ENCODE results near the gene PCAT7.
"Not testable (repeated sequence)": the region's sequence is repeated elsewhere in the genome, so short reads cannot be mapped to it uniquely, and the experiment has no call there.

Gene PCAT7

DNA sequence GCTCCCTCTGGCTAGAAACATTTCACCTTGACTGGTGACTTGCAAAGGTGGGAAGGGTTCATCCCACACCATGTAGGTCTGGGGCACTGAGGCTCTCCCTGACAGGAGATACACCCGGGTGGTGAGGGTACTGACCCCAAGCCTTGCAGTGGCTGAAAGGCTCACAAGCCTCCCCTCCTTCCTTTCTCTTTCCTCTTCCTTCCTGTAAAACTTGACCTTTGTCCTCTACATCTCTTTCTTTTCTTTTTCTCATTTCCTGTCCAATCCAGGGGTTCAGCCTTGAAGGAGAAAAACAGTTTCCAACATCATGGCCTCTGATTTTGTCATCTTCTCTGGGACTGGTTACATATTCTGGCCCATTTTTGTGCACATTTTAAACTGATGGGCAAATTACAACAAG lies 22.2 kb downstream of the PCAT7 start:
- TF ChIP-seq, protein P1, sequence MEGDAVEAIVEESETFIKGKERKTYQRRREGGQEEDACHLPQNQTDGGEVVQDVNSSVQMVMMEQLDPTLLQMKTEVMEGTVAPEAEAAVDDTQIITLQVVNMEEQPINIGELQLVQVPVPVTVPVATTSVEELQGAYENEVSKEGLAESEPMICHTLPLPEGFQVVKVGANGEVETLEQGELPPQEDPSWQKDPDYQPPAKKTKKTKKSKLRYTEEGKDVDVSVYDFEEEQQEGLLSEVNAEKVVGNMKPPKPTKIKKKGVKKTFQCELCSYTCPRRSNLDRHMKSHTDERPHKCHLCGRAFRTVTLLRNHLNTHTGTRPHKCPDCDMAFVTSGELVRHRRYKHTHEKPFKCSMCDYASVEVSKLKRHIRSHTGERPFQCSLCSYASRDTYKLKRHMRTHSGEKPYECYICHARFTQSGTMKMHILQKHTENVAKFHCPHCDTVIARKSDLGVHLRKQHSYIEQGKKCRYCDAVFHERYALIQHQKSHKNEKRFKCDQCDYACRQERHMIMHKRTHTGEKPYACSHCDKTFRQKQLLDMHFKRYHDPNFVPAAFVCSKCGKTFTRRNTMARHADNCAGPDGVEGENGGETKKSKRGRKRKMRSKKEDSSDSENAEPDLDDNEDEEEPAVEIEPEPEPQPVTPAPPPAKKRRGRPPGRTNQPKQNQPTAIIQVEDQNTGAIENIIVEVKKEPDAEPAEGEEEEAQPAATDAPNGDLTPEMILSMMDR (conservative IDR thresholded peaks at IDR 0.05; ENCODE audit: low read length), result no peak
- no peak for DNase-seq (ENCODE audit: low read depth)
- H3K4me3 ChIP-seq (ENCODE audit: low read length), result no peak overlapping the region

DNA sequence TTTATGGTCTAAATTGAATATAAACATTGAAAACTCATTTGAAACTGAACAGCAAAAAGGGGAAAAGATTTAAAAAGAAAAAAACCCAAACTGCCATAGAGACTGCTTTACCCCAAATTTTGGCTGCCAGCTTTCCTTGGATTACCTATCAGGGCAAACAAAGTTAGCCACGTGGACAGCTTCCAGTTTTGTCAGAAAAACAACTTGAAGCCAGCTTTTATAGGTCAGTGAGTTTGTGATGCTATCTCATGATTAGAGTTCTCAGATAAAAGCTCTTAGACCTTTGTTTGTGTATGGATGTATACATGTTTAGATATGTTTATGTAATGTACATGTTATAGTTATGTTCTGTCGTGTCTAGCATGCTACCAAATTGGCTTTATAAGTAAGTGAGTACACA lies 22.7 kb downstream of the PCAT7 start:
- no peak for DNase-seq (ENCODE audit: low read depth)
- TF ChIP-seq, protein P1 (conservative IDR thresholded peaks at IDR 0.05; ENCODE audit: low read length), result no peak
- no peak overlapping the region for H3K4me3 ChIP-seq (ENCODE audit: low read length)

DNA sequence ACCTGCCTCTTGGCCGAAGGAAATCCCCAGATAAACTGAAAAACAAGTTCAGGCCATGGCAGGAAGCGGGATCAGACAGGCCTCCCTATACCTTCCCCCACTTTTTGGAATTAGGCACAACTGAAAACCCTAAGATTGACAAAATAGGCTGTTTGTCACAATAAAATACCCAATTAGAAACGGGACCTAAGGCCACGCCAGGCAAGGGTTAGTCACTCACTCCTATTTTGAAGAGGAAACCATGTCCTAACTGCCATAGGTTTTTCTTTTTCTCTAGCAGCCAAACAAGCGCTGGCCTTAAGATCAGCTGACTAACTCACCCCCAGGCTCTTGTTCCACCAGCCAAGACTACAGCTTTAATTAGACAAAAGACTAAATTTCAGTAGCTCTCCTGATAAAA lies 26.8 kb downstream of the PCAT7 start:
- TF ChIP-seq, protein P1 (conservative IDR thresholded peaks at IDR 0.05; ENCODE audit: low read length), result no peak
- no peak overlapping the region for H3K4me3 ChIP-seq (ENCODE audit: low read length)
- DNase-seq (ENCODE audit: low read depth), result no peak

DNA sequence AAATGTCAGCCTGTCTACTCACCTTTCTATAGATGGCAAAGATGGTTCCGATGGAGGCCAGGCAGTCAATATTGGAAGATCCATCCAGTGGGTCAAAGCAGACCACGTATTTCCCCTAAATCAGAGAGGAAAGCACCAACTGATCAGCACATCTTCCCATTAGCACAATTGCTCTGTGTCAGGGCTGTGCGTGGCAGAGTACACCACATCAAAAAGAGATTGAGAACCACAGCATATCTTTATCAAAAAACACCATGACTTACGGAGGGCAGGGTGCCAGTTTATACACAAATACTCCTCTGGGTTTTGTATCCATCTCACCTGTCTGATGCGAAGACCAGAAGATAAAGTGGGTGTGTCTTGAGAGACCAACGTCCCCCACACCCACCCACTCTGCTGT lies 29.7 kb downstream of the PCAT7 start:
- no peak overlapping the region for H3K4me3 ChIP-seq (ENCODE audit: low read length)
- TF ChIP-seq, protein P1 (conservative IDR thresholded peaks at IDR 0.05; ENCODE audit: low read length), result no peak
- no peak for DNase-seq (ENCODE audit: low read depth)

DNA sequence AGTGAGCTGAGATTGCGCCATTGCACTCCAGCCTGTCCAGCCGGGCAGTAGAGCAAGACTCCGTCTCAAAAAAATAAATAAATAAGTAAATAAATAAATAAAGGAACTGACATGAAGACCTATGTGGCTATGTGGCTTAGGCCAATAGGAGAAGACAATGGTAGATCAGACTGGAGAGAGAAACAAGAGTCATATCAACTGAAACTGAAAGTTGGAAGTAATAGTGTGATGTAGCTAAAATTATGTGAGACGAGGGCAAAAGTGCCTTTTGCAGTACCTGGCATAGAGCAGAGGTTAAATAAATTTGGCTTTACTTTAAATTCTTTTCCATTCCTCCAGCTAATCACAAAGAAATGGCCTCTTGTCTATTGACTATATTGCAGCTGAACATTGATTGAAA lies 31.4 kb downstream of the PCAT7 start:
- DNase-seq (ENCODE audit: low read depth), result no peak
- no peak overlapping the region for H3K4me3 ChIP-seq (ENCODE audit: low read length)
- TF ChIP-seq, protein P1 (conservative IDR thresholded peaks at IDR 0.05; ENCODE audit: low read length), result no peak

DNA sequence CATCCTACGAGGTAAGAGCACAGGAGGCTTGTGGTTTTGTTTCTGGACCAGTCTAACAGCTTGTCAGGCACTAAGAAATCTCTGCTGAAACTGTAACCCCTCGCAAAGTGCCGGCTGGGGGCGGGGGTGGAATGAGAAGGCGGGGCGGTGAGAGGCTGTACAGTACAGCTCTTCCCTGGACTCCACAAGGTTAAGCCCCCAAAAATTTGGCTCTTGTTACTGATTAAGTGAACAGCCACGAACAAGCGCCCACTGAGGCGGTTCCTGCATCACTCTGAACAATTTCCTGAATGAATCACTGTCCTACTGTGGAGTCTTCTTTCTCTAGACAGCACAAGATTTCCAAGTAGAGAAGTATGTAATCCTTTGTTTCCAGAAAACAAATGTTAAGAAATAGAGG lies 31.9 kb downstream of the PCAT7 start:
- TF ChIP-seq, protein P1 (conservative IDR thresholded peaks at IDR 0.05; ENCODE audit: low read length), result no peak
- no peak for DNase-seq (ENCODE audit: low read depth)

DNA sequence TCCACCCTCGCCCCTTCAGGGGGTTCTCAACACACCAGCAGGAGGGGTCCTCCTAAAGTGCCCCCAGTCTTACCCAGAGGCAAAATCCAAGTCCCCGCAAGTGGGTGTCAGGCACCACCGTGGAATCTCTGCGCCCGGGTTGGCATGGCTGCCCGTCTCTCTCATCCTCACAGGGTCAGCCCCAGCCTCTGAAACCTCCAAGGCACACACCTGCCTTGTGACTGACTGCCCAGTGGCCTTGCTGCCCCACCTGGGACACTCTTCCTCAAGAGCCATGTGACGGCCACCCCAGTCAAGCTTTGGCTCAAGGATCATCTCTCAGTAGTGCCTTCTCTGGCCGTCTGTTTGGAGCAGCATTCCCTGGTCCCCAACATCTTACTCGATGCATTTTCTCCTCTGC lies 33.8 kb downstream of the PCAT7 start:
- TF ChIP-seq, protein P1 (conservative IDR thresholded peaks at IDR 0.05; ENCODE audit: low read length), result no peak
- DNase-seq (ENCODE audit: low read depth), result no peak
- no peak overlapping the region for H3K4me3 ChIP-seq (ENCODE audit: low read length)

More for the DNA sequence above, 31.9 kb downstream of the PCAT7 start:
- no peak overlapping the region for H3K4me3 ChIP-seq (ENCODE audit: low read length)

DNA sequence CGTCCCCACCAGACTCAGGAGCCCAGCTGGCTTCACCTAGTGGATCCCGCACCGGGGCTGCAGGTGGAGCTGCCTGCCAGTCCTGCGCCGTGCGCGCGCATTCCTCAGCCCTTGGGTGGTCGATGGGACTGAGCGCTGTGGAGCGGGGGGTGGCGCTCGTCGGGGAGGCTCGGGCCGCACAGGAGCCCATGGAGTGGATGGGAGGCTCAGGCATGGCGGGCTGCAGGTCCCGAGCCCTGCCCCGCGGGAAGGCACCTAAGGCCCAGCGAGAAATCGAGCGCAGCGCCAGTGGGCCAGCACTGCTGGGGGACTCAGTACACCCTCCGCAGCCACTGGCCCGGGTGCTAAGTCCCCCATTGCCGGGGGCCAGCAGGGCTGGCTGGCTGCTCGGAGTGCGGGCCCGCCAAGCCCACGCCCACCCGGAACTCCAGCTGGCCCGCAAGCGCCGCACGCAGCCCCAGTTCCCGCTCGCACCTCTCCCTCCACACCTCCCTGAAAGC lies 36.2 kb downstream of the PCAT7 start:
- H3K4me3 ChIP-seq (ENCODE audit: low read length); DNase-seq (ENCODE audit: low read depth): not testable (repeated sequence)
